NCI-H146 treated with DMSO at 0.1 percent for 48 hours (cell line): Measurements from ENCODE around the gene LRRC23.
"Not testable (repeated sequence)": the region's sequence is repeated elsewhere in the genome, so short reads cannot be mapped to it uniquely, and the experiment has no call there.

Experiments
- DNase-seq: peaks from one replicate; lab custom pipeline; 2025; ENCODE audit not compliant: unreplicated experiment; lab: John Stamatoyannopoulos, UW

LRRC23 gene

GRCh38 chr12:6899837-6900519 lies 4.6 kb upstream of the LRRC23 start:
- DNase-seq: peak; percentile 78

GRCh38 chr12:6902448-6902847 lies 2.2 kb upstream of the LRRC23 start:
- DNase-seq: no peak

DNA sequence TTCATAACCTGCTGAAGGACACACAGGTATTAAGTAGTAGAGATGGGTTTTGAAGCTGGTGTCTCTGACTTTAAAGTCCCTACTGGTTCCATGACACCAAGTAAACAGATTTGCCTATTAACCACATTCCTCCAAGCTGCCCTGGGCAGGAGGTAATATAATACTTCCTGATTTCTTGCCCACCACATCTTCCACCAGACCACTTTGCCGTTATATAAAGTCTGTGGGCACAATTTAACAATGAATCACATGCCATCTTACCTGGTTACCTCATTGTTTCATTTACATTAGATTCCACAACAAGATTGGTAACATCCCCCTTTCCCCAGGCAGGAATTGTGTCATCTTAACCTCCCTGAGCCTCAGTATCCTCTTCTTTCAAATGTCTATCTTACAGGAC lies 900 bp upstream of the LRRC23 start:
- no peak for DNase-seq

DNA sequence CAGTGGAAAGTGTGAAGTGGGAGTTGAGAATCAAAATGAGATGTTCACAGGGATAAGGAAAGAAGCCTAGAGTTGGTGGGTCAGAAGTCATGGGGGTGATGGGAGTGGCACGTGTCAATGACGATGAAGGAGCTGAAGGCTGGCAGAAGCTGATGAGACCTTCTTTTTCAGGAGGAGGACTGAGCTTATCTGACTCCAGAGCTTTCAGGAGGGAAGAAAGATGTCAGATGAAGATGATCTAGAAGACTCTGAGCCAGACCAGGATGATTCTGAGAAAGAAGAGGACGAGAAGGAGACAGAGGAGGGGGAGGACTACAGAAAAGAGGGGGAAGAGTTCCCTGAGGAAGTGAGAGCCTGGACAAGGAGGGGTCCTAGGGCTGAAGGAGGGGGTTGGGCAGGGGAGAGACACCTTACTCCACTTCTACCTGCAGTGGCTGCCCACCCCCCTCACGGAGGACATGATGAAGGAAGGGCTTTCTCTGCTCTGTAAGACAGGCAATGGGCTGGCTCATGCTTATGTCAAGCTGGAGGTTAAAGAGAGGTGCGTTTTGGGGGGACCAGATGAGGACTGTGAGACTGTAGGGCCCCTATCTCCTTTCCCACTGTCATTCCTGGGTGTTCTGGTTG lies 905 bp downstream of the LRRC23 start:
- DNase-seq: no peak

DNA sequence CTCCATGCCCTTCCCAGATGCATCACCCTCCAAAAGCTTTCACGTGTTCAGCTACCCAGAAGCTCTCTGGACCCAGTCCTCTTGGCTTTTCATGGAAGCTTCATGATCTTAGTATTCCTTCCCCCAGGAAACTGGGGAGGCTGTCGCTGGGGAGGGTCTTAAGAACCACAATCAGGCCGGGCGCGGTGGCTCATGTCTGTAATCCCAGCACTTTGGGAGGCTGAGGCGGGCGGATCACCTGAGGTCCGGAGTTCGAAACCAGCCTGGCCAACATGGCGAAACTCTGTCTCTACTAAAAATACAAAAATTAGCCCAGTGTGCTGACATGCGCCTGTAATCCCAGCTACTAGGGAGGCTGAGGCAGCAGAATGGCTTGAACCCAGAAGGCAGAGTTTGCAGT lies 3.5 kb downstream of the LRRC23 start:
- not testable (repeated sequence) for DNase-seq

GRCh38 chr12:6909421-6910145 lies 5.0 kb downstream of the LRRC23 start:
- no peak for DNase-seq

GRCh38 chr12:6912164-6912935 lies 7.7 kb downstream of the LRRC23 start:
- DNase-seq: no peak

- peak; percentile 74 for DNase-seq
Measured at GRCh38 chr12:6914246-6914946, 9.8 kb downstream of the LRRC23 start, which contains the start of gene ENO2. Gene ENO2, plus strand, starts transcription at chr12:6914580. Its CDS starts 1,253 bp downstream, at chr12:6915833.

DNA sequence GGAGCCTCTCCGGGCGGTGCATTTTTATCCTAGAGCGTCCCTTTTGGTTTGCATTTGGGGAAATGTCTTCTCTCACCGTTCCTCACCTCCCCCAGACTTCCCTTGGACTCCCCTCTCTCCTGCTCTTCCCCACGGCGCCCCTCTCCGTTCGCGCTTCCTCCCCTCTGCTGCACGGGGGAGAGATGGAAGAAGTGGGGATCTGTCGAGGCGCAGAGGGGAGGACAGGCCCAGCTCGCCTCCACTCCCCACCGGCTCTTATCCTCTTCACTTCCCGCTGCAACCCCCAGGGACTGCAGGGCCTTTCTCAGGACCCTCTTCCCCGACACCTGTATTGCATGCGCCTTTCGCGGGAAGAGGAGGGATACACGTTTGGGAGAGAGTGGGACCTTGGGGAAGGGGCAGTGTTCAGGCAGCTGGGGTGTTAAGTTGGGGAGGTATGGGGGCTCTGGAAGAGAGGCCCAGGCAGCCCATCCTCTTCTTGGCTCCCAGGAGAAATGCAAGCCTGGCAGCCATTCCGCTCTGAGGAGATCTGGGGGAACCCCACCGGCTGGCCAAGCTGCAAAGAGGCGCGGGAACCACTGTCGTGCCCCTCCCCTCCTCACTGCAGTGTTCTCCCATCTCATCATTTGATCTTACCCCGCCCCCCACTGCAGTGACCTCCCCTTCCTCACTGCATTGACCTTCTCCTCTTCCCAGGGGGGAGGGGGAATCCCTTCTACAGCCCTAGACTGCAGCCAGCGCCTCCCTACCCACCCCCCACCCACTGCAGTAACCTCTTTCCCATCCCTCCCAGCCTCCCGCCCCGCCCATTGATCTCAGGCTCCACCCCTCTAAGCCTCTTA lies 10.5 kb downstream of the LRRC23 start:
- DNase-seq: no peak

DNA sequence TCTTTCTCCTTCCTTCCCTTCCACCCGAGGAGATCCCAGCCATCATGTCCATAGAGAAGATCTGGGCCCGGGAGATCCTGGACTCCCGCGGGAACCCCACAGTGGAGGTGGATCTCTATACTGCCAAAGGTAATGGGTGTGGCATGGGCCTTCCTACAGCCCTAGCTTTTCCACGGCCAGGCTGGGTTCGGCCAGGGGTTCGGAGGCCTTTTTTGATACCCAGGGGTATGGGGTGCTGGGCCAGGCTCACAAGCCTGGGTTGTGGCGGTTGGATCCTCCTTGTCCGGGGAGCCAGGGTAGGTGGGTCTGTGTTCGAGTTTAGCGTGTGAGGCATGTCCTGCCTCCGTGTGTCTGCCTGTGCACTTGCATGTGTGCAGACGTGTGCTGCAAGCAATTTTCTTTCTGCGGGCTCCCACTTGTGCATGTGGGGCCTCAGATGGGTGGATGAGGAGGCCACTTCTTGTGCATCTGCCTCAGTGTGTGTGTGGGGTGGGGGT lies 11.2 kb downstream of the LRRC23 start:
- DNase-seq: no peak

GRCh38 chr12:6916426-6917200 lies 12.0 kb downstream of the LRRC23 start:
- no peak for DNase-seq

DNA sequence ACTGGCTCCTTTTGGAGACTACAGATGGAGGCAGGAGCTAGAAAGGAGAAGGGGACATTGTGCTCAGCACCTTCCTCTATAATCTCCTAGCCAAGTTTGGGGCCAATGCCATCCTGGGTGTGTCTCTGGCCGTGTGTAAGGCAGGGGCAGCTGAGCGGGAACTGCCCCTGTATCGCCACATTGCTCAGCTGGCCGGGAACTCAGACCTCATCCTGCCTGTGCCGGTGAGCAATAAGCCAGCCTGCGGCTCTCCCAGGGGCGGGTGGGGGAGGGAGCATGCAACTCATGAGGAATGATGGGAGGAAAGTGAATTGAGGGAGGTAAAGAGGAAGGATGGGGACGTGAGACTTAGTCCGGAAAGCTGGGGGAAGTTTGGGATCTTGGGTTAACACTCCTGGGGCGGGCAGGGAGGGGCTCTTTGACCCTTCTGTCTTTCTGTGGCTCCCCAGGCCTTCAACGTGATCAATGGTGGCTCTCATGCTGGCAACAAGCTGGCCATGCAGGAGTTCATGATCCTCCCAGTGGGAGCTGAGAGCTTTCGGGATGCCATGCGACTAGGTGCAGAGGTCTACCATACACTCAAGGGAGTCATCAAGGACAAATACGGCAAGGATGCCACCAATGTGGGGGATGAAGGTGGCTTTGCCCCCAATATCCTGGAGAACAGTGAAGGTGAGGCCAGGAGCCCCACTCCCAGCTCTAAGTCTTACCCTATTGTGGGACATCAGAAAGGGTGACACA lies 13.0 kb downstream of the LRRC23 start:
- DNase-seq: no peak

DNA sequence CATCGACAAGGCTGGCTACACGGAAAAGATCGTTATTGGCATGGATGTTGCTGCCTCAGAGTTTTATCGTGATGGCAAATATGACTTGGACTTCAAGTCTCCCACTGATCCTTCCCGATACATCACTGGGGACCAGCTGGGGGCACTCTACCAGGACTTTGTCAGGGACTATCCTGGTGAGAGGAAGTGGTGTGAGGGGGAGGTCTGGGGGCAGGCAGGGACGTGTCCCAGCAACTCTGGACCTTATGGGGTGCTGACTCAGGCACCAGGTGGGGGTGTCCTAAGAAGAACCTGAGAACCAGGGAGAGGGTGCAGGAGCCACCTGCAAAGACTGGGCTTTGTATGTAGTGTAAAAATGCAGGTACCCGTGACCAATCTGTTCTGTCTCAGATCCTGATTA lies 15.0 kb downstream of the LRRC23 start:
- DNase-seq: no peak

GRCh38 chr12:6921539-6921938 lies 16.9 kb downstream of the LRRC23 start:
- DNase-seq: no peak

GRCh38 chr12:6921996-6922946 lies 17.6 kb downstream of the LRRC23 start:
- DNase-seq: no peak

DNA sequence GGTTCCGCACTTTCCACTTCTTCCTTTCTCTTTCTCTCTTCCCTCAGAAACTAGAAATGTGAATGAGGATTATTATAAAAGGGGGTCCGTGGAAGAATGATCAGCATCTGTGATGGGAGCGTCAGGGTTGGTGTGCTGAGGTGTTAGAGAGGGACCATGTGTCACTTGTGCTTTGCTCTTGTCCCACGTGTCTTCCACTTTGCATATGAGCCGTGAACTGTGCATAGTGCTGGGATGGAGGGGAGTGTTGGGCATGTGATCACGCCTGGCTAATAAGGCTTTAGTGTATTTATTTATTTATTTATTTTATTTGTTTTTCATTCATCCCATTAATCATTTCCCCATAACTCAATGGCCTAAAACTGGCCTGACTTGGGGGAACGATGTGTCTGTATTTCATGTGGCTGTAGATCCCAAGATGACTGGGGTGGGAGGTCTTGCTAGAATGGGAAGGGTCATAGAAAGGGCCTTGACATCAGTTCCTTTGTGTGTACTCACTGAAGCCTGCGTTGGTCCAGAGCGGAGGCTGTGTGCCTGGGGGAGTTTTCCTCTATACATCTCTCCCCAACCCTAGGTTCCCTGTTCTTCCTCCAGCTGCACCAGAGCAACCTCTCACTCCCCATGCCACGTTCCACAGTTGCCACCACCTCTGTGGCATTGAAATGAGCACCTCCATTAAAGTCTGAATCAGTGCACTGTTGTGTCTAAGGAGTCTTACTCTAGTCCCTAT lies 18.5 kb downstream of the LRRC23 start:
- no peak for DNase-seq
